ENCODE data around the gene OTOP1.
"Not testable (repeated sequence)": the region's sequence is repeated elsewhere in the genome, so short reads cannot be mapped to it uniquely, and the experiment has no call there.

Gene OTOP1, protein sequence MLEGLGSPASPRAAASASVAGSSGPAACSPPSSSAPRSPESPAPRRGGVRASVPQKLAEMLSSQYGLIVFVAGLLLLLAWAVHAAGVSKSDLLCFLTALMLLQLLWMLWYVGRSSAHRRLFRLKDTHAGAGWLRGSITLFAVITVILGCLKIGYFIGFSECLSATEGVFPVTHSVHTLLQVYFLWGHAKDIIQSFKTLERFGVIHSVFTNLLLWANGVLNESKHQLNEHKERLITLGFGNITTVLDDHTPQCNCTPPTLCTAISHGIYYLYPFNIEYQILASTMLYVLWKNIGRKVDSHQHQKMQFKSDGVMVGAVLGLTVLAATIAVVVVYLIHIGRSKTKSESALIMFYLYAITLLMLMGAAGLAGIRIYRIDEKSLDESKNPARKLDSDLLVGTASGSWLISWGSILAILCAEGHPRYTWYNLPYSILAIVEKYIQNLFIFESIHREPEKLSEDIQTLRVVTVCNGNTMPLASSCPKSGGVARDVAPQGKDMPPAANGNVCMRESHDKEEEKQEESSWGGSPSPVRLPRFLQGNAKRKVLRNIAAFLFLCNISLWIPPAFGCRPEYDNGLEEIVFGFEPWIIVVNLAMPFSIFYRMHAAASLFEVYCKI

DNA sequence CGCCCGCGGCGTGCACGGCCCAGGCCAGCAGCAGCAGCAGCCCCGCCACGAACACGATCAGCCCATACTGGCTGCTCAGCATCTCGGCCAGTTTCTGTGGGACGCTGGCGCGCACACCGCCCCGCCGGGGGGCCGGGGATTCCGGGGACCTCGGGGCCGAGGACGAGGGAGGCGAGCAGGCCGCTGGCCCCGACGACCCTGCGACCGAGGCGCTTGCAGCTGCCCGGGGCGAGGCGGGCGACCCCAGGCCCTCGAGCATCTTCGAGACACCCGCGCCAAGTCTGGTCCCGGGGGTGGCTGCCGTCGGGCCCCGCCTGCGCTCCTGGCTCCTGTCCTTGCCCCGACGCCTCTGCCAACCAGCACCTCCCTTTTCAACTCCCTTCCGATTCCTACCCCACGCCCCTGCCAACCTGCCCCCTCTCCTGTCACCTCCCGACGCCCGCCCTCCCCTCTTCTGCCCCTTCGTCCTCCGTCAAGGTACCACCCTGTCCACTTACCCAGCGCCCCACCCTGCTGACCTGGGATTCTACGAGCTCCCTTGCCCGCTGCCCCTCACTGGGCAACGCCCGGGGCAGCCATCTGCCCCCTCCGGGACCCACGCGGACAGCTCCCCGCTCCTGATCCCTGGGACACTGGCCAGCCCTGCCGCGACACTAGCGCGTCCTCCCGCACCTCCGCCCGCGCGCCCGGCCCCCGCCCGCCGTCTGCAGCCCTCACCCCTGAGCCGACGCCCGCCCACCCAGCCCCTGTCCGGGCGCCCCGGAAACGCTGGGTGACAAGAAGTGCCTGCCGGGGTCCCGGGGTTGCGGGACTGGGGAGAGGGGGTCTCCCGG, at the start of gene OTOP1:
TSS of gene OTOP1 (minus strand) at position 324 of the 833 bp plus-strand sequence. CDS start at position 259, 65 bp downstream.
- Mint-ChIP-seq H3K4me3 (peak within 1 kb of the TSS; percentile 9), H3K36me3 (ENCODE audit: low read depth) (no peaks in the 10 kb centered on the region), H3K27ac (no peak within 1 kb of the TSS), H3K4me1 (ENCODE audit: low read depth) (peaks cover 8% of the 10 kb centered on the region), H3K9me3 (no peaks in the 10 kb centered on the region), H3K27me3 (peaks cover 62% of the 10 kb centered on the region)

DNA sequence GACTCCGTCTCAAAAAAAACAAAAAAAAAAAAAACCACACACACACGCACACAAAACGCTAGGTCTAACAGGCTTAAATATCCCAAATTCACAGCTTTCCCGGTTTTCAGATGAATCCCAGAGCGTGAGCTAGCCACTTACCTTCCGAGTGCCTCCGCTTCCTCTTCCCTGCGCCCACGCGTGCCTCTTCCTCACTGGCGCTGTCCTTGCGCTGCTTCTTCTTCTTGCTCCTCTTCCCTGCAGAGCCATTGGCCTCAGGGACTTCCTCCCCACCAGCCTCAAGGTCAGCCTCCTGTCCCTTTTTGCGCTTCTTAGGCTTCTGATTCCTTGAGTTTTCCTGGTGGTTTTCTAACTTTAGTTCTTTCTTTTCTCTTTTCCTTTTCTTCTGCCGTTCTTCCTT, 47.5 kb upstream of the OTOP1 start:
- Mint-ChIP-seq H3K27ac (no peak overlapping the region), H3K9me3 (no peaks in the 10 kb centered on the region), H3K27me3 (no peaks in the 10 kb centered on the region), H3K4me3 (no peak overlapping the region), H3K36me3 (ENCODE audit: low read depth) (peaks cover 70% of the 10 kb centered on the region), H3K4me1 (ENCODE audit: low read depth) (peaks cover 9% of the 10 kb centered on the region)

DNA sequence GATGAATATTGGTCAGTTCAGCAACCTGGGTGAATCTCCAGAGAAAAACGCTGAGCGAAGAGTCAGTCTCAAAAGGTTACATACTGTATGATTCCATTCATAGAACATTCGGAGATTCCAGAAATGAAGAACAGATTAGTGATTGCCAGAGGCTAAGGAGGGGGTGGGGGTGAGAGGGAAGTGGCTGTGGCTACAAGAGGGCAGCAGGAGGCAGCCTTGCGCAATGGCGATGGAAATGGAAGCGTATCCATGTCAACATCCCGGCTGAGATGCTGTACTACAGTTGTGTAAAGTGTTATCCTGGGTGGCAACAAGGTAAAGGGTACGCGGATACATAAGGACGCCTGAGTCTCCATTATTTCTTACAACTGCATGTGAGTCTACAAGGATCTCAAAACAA, 45.2 kb upstream of the OTOP1 start:
- H3K36me3 Mint-ChIP-seq (ENCODE audit: low read depth) = peaks cover 80% of the 10 kb centered on the region
- H3K27ac Mint-ChIP-seq = no peak overlapping the region
- no peak overlapping the region for H3K4me3 Mint-ChIP-seq

DNA sequence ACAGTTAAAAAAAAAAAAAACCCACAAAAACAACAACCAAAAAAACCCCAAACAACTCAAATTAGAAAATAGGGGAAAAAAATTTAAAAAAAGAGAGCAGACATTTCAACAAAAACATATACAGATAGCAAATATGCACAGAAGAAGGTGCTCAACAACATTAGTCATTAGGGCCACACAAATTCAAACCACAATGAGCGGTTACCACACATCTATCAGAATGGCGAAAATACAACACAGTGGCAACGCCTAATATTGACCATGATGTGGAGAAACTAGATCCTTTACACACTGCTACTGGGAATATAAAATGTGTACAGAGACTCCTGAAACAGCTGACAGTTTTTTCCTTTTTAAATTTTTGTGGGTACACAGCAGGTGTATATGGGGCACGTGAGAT, 43.8 kb upstream of the OTOP1 start:
- Mint-ChIP-seq H3K4me3 (no peak overlapping the region), H3K9me3 (no peaks in the 10 kb centered on the region), H3K36me3 (ENCODE audit: low read depth) (peaks cover 78% of the 10 kb centered on the region), H3K27ac (peak overlapping the region; percentile 11), H3K4me1 (ENCODE audit: low read depth) (peaks cover 15% of the 10 kb centered on the region), H3K27me3 (no peaks in the 10 kb centered on the region)

More for the DNA sequence above, 45.2 kb upstream of the OTOP1 start:
- Mint-ChIP-seq H3K27me3 (no peaks in the 10 kb centered on the region), H3K4me1 (ENCODE audit: low read depth) (peaks cover 15% of the 10 kb centered on the region), H3K9me3 (no peaks in the 10 kb centered on the region)

DNA sequence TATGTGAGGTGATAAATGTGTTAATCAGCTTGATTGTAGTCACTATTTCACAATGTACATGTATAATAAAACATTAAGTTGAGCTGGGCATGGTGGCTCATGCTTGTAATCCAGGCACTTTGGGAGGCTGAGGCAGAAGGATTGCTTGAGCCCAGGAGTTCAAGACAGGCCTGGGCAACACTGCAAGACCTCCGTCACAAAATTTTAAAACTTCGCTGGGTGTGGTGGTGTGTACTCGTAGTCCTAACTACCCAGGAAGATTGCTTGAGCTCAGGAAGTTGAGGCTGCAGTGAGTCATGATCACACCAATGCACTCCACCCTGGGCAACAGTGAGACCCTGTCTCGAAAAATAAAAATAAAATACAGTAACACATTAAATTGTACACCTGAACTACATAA, 43.1 kb upstream of the OTOP1 start:
- Mint-ChIP-seq H3K36me3 (ENCODE audit: low read depth) (peaks cover 73% of the 10 kb centered on the region), H3K9me3 (no peaks in the 10 kb centered on the region), H3K4me3 (peak overlapping the region; percentile 34), H3K4me1 (ENCODE audit: low read depth) (peaks cover 15% of the 10 kb centered on the region), H3K27ac (peak overlapping the region; percentile 70), H3K27me3 (no peaks in the 10 kb centered on the region)

DNA sequence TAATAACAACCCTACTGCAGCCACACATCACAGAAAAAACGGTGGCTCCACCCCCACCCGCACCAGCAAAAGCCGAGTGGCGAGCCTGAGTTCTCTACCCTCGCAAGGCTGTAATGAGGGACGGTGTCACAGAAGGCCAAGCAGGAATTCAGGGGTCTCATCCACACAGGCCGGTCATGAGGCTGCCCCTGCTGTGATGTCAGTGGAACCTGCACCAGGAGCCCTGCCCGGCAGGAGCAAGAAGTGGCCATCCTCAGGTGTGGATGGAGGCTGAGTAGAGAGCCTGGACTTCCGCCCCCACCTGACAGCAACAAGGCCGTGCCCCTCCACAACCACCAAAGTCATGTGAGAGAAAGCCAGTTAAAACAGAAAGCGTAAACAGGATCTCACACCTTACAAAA, 42.6 kb upstream of the OTOP1 start:
- peaks cover 15% of the 10 kb centered on the region for H3K4me1 Mint-ChIP-seq (ENCODE audit: low read depth)
- H3K4me3 Mint-ChIP-seq = peak overlapping the region; percentile 34
- H3K27me3 Mint-ChIP-seq = no peaks in the 10 kb centered on the region
- no peaks in the 10 kb centered on the region for H3K9me3 Mint-ChIP-seq
- peak overlapping the region; percentile 70 for H3K27ac Mint-ChIP-seq
- peaks cover 67% of the 10 kb centered on the region for H3K36me3 Mint-ChIP-seq (ENCODE audit: low read depth)

DNA sequence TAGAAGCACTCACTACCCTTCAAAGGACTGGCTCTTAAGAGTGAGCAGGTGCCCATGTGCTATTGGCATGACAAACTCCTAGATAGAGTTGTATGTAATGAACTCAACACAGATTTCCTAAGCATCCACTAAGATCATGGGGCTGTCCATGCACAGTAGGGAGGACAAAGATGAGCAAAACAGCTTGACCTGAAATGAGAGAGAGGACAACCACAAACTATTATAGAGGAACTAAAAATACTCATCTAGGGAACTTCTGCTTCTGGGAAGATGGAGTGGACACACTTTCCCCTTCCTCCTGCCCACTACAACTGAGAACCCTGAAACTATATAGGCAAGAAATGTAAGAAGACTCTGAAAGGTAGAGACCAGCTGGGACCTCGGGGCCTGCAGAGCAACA, 42.0 kb upstream of the OTOP1 start:
- H3K4me1 Mint-ChIP-seq (ENCODE audit: low read depth) = peaks cover 15% of the 10 kb centered on the region
- H3K4me3 Mint-ChIP-seq = peak overlapping the region; percentile 24
- H3K36me3 Mint-ChIP-seq (ENCODE audit: low read depth) = peaks cover 63% of the 10 kb centered on the region
- H3K27me3 Mint-ChIP-seq = no peaks in the 10 kb centered on the region
- peak overlapping the region; percentile 70 for H3K27ac Mint-ChIP-seq
- H3K9me3 Mint-ChIP-seq = no peaks in the 10 kb centered on the region

DNA sequence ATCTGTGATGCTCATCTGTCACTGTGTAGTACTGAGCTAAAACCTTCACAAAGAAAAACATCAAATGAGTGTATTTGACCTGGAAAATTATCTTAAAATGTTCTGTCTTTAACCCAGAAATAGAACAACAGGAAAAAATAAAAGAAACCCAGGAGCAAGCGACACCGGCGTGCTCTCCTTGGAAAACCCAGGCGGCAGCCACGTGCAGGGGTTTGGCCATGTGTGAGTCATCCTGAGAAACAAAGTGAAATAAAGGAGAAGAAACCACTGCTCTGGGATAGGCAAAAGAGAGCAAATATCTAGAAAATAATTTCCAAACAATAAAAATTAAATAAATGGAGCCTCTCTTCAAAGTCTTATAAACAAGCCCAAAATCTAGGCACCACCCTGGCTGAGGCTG, 41.3 kb upstream of the OTOP1 start:
- peaks cover 55% of the 10 kb centered on the region for H3K36me3 Mint-ChIP-seq (ENCODE audit: low read depth)
- H3K9me3 Mint-ChIP-seq = no peaks in the 10 kb centered on the region
- peaks cover 15% of the 10 kb centered on the region for H3K4me1 Mint-ChIP-seq (ENCODE audit: low read depth)
- no peak overlapping the region for H3K4me3 Mint-ChIP-seq
- peak overlapping the region; percentile 49 for H3K27ac Mint-ChIP-seq
- H3K27me3 Mint-ChIP-seq = no peaks in the 10 kb centered on the region

DNA sequence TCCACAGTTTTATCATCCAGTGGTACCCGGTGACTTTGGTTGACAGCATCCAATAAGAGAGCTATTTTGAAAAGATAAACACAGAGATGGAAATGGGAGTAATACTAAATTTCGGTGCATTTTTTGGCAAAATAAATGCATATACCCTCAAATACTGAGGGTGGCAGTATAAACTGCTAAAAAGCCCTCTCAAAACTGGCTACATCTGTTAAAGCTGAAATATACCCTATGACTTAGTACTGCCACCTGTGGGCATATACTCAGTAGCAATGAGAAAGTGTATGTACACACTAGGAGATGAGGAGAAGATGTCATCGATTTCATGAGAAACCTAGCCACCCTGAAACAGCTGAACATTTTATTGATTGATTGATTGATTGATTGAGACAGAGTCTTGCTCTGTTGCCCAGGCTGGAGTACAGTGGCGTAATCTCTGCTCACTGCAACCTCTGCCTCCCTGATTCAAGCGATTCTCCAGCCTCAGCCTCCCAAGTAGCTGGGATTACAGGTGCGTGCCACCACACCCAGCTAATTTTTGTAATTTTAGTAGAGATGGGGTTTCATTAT, 33.5 kb upstream of the OTOP1 start:
- no peaks in the 10 kb centered on the region for H3K27me3 Mint-ChIP-seq
- no peaks in the 10 kb centered on the region for H3K4me1 Mint-ChIP-seq (ENCODE audit: low read depth)
- no peak overlapping the region for H3K4me3 Mint-ChIP-seq
- no peaks in the 10 kb centered on the region for H3K9me3 Mint-ChIP-seq
- H3K27ac Mint-ChIP-seq = no peak overlapping the region
- H3K36me3 Mint-ChIP-seq (ENCODE audit: low read depth) = no peaks in the 10 kb centered on the region

DNA sequence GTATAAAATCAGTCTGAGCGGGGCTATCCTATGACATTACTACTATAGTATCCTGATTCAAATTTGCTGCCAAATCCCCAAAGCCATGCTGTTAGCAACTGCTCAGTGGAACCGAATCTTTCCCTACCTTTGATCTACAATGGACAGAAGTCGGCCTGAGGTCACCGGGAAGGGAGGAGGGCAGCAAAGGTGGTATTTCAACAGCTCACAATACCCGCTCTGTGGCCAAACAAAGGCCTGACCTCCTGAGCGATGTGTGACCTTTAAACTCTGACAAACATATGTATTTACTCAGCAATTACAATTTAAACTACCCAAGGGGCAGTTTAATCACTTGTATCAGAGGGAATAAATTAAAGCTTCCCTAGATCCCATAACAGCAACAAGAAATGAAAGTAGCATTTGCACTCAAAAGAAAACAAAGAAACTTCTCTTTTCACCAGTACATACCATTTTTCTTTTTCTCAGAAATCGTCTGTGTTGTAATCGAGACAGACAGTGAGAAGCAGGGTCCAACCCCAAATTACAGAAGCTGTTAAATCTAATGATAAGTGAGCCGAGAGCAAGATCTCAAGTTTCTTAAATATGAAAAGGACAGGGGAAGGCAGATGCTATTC, 32.9 kb upstream of the OTOP1 start:
- no peaks in the 10 kb centered on the region for H3K36me3 Mint-ChIP-seq (ENCODE audit: low read depth)
- no peaks in the 10 kb centered on the region for H3K9me3 Mint-ChIP-seq
- H3K4me1 Mint-ChIP-seq (ENCODE audit: low read depth) = no peaks in the 10 kb centered on the region
- H3K27me3 Mint-ChIP-seq = no peaks in the 10 kb centered on the region
- no peak overlapping the region for H3K4me3 Mint-ChIP-seq
- H3K27ac Mint-ChIP-seq = no peak overlapping the region

DNA sequence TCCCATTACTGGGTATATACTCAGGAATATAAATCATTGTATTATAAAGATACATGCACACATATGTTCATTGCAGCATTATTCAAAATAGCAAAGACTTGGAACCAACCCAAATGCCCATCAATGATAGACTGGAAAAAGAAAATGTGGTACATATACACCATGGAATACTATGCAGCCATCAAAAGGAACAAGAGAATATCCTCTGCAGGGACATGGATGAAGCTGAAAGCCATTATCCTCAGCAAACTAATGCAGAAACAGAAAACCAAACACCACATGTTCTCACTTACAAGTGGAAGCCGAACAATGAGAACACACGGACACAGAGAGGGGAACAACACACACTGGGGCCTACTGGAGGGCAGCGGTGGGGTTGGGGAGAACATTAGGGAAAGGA, 31.0 kb upstream of the OTOP1 start:
- not testable (repeated sequence) for H3K27ac Mint-ChIP-seq; H3K27me3 Mint-ChIP-seq; H3K4me1 Mint-ChIP-seq (ENCODE audit: low read depth); H3K4me3 Mint-ChIP-seq; H3K9me3 Mint-ChIP-seq; H3K36me3 Mint-ChIP-seq (ENCODE audit: low read depth)

DNA sequence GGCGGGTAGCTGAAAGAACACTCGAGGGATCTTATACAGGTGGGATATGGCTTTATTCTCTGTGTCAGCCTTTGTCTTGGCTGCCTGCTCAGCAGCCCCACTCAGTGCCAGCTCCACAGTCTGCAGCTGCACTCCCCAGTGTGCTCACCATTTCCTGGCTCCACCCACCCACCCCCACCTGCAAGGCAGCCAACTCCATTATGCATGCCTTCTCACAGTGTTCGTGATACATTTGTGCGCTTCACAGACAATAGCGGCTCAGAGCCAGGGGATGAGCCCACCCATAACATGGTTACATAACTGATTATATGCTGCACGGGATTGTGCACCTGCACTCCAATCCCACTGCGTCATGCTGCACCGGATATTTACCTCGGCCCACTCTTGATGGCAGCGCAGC, 30.1 kb upstream of the OTOP1 start:
- Mint-ChIP-seq H3K4me3 (no peak overlapping the region), H3K27me3 (peaks cover 5% of the 10 kb centered on the region), H3K27ac (no peak overlapping the region), H3K9me3 (no peaks in the 10 kb centered on the region), H3K4me1 (ENCODE audit: low read depth) (peaks cover 4% of the 10 kb centered on the region), H3K36me3 (ENCODE audit: low read depth) (no peaks in the 10 kb centered on the region)

DNA sequence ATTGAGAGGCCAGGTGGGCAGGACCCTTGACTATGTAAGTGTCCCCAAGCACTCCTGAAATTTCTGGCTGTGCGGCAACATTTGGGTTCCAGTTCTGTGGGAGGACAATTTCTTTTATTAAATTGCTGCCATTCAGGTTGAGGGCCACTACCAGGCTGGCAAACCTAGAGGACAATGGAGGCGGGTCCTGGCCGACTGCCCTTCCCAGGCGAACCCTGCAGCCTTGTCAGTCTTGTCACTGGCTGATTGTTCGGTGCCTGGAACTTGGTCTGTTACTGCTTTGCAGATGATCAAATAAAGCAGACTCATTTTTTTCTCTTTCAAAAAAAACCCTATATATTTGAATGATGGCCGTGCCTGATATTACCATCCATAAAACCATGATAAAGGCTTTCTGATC, 27.9 kb upstream of the OTOP1 start:
- no peak overlapping the region for H3K27ac Mint-ChIP-seq
- no peaks in the 10 kb centered on the region for H3K36me3 Mint-ChIP-seq (ENCODE audit: low read depth)
- H3K4me1 Mint-ChIP-seq (ENCODE audit: low read depth) = peaks cover 4% of the 10 kb centered on the region
- peaks cover 5% of the 10 kb centered on the region for H3K27me3 Mint-ChIP-seq
- H3K9me3 Mint-ChIP-seq = no peaks in the 10 kb centered on the region
- H3K4me3 Mint-ChIP-seq = no peak overlapping the region

DNA sequence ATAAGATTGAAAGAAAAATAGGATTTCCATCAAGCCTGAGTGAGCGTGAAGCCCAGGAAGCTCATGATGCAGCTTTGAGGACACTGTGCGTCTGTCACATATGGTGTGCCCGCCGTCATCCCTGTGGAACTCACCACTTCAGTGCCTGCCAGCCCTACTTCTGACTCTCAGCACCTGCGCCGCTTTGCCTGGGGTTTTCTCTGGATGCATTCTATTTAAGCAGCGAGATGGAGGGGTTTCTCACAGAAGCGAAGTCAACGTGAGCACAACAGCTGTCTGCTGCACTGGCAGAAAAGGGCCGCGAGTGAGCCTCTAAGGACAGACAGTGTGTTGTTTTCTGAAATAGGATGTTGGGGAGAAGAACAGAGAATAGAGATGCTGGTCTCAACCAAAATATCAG, 27.5 kb upstream of the OTOP1 start:
- Mint-ChIP-seq H3K4me3 (no peak overlapping the region), H3K4me1 (ENCODE audit: low read depth) (peaks cover 6% of the 10 kb centered on the region), H3K36me3 (ENCODE audit: low read depth) (no peaks in the 10 kb centered on the region), H3K27me3 (peaks cover 5% of the 10 kb centered on the region), H3K27ac (no peak overlapping the region), H3K9me3 (no peaks in the 10 kb centered on the region)

Data from stimulated activated naive CD8-positive, alpha-beta T cell treated with anti-CD3 and anti-CD28 coated beads, Interleukin-15, Interleukin-2, amounts not matched to agents 100 ng/mL and 50 ng/mL, for 24 hours (primary cell).